HCT116 (cell line): ENCODE measurements around the gene ZNF423.

ENCODE experiments used
- CEBPB ChIP-seq: IDR thresholded peaks from 2 replicates; pipeline ENCODE4 v1.6.1; 2012; ENCODE audit warnings: low read depth
- EZH2 ChIP-seq: fragments of 200-600 bp; sonication (generic); IDR thresholded peaks from 2 replicates; pipeline ENCODE4 v1.6.1; 2017; ENCODE audit warnings: antibody characterized with exemption, mixed run types
- FOSL1 ChIP-seq: IDR thresholded peaks from 2 replicates; pipeline ENCODE4 v1.6.1; 2012; ENCODE audit warnings: low read depth
- POLR2A ChIP-seq: IDR thresholded peaks from 2 replicates; pipeline ENCODE4 v1.7.0; 2011; ENCODE audit warnings: borderline replicate concordance; ENCODE audit not compliant: insufficient read depth, insufficient read length; ENCODE audit errors: extremely low read depth
- POLR2AphosphoS5 ChIP-seq: IDR thresholded peaks from 2 replicates; pipeline ENCODE4 v1.6.1; 2011; ENCODE audit warnings: mild to moderate bottlenecking, low read depth, low read length, moderate library complexity
- YY1 ChIP-seq: IDR thresholded peaks from 2 replicates; pipeline ENCODE4 v1.6.1; 2011; ENCODE audit warnings: low read length, low read depth, moderate library complexity, mild to moderate bottlenecking; ENCODE audit not compliant: insufficient replicate concordance; ENCODE audit errors: extremely low read depth
- ZNF274 ChIP-seq: fragments of 200-500 bp; sonication (Bioruptor generic); IDR thresholded peaks from 2 replicates; pipeline ENCODE4 v1.6.1; 2014; ENCODE audit warnings: mild to moderate bottlenecking, low read depth, low read length, inconsistent platforms
- TF ChIP-seq, protein P1 (sequence below), 3 experiments: fragments of 200-600 bp in 1 of 3; sonication (generic) in 1 of 3; IDR thresholded peaks in 2 of 3; conservative IDR thresholded peaks in 1 of 3; 2 replicates each; pipeline ENCODE4 v1.5.1; 2012 to 2017; ENCODE audit warnings: low read depth in 2 of 3, low read length in 2 of 3, antibody characterized with exemption in 1 of 3, borderline replicate concordance in 1 of 3, control low read depth in 1 of 3, mild to moderate bottlenecking in 1 of 3, mixed read lengths in 1 of 3, mixed run types in 1 of 3, moderate library complexity in 1 of 3; ENCODE audit not compliant: insufficient read depth in 1 of 3
- TF ChIP-seq, protein P2 (sequence below): IDR thresholded peaks from 2 replicates; pipeline ENCODE4 v1.6.1; 2012; ENCODE audit warnings: low read depth

DNA sequence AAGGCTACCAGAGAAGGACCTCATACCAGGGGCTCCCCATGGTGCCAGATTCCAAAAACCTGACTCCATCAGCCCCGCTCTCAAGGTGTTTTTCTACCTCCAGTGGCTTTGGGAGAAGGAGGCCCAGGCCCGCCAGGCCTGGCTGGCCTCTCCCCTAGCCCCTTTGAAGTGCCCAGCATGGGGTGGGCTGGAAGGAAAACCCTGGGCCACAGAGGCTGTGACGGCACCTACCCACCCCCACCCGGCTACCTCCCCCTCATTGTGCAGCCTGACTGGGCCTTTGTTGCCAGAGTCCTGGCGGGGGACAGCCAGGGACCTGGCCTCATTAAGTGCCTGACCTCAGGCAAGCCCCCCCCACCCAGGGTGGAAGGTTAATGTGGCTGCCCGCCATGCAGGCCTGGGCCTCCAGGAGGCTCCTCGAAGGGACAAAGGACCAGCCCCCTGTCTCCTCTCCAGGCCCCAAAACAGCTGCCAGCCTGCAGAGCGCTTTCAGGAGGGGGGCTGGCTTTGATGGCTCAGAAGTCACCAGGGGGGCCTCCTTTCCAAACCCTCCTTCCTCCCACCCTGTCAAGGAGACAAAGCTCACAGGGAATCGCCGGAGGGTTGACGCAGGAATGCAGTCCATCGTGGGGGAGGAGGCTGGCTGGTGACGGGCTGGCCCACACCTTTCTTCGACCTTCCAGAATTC is 159.4 kb downstream of the ZNF423 start:
- TF ChIP-seq, protein P1, sequence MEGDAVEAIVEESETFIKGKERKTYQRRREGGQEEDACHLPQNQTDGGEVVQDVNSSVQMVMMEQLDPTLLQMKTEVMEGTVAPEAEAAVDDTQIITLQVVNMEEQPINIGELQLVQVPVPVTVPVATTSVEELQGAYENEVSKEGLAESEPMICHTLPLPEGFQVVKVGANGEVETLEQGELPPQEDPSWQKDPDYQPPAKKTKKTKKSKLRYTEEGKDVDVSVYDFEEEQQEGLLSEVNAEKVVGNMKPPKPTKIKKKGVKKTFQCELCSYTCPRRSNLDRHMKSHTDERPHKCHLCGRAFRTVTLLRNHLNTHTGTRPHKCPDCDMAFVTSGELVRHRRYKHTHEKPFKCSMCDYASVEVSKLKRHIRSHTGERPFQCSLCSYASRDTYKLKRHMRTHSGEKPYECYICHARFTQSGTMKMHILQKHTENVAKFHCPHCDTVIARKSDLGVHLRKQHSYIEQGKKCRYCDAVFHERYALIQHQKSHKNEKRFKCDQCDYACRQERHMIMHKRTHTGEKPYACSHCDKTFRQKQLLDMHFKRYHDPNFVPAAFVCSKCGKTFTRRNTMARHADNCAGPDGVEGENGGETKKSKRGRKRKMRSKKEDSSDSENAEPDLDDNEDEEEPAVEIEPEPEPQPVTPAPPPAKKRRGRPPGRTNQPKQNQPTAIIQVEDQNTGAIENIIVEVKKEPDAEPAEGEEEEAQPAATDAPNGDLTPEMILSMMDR (IDR thresholded peaks at IDR 0.05 in 2 of 3, conservative IDR thresholded peaks at IDR 0.05 in 1 of 3; ENCODE audit: borderline replicate concordance in 1 of 3, insufficient read depth in 1 of 3, low read depth in 2 of 3, low read length in 2 of 3): no peak
- TF ChIP-seq ZNF274: no peak
- TF ChIP-seq POLR2AphosphoS5: no peak
- TF ChIP-seq, protein P2, sequence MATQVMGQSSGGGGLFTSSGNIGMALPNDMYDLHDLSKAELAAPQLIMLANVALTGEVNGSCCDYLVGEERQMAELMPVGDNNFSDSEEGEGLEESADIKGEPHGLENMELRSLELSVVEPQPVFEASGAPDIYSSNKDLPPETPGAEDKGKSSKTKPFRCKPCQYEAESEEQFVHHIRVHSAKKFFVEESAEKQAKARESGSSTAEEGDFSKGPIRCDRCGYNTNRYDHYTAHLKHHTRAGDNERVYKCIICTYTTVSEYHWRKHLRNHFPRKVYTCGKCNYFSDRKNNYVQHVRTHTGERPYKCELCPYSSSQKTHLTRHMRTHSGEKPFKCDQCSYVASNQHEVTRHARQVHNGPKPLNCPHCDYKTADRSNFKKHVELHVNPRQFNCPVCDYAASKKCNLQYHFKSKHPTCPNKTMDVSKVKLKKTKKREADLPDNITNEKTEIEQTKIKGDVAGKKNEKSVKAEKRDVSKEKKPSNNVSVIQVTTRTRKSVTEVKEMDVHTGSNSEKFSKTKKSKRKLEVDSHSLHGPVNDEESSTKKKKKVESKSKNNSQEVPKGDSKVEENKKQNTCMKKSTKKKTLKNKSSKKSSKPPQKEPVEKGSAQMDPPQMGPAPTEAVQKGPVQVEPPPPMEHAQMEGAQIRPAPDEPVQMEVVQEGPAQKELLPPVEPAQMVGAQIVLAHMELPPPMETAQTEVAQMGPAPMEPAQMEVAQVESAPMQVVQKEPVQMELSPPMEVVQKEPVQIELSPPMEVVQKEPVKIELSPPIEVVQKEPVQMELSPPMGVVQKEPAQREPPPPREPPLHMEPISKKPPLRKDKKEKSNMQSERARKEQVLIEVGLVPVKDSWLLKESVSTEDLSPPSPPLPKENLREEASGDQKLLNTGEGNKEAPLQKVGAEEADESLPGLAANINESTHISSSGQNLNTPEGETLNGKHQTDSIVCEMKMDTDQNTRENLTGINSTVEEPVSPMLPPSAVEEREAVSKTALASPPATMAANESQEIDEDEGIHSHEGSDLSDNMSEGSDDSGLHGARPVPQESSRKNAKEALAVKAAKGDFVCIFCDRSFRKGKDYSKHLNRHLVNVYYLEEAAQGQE: no peak
- no peak for TF ChIP-seq CEBPB
- no peak for TF ChIP-seq POLR2A
- TF ChIP-seq YY1: no peak
- TF ChIP-seq FOSL1: no peak
- no peak for TF ChIP-seq EZH2
